Astrocyte (in vitro differentiated cells and primary cell): ENCODE data around the gene RASA4.
"Not testable (repeated sequence)": the region's sequence is repeated elsewhere in the genome, so short reads cannot be mapped to it uniquely, and the experiment has no call there.

Experiments
- CTCF ChIP-seq: IDR thresholded peaks from 2 replicates; pipeline ENCODE4 v1.5.1; 2011; ENCODE audit warnings: low read depth, mild to moderate bottlenecking, inconsistent platforms, low read length, moderate library complexity; ENCODE audit not compliant: insufficient read depth
- EZH2 ChIP-seq: IDR thresholded peaks from 2 replicates; pipeline ENCODE4 v1.6.1; 2012; ENCODE audit warnings: mild to moderate bottlenecking, low read length, inconsistent platforms; ENCODE audit not compliant: insufficient read depth

GRCh38 chr7:102609734-102610133 lies 6.8 kb downstream of the RASA4 start:
- not testable (repeated sequence) for TF ChIP-seq CTCF, EZH2
